Pons (tissue), 1 donor: ENCODE results near the gene MARVELD2.
"Not testable (repeated sequence)": the region's sequence is repeated elsewhere in the genome, so short reads cannot be mapped to it uniquely, and the experiment has no call there.

Experiments
- DNase-seq: peaks from one replicate; pipeline ENCODE4 v3.0.0-alpha.2; 2016; ENCODE audit warnings: low spot score

The MARVELD2 gene

GRCh38 chr5:69414885-69415583 lies at the start of gene MARVELD2:
TSS of gene MARVELD2 (plus strand) at chr5:69415116. CDS start at chr5:69419386, 4,270 bp downstream.
- DNase-seq, result peak; percentile 2

- no peak for DNase-seq
Measured at GRCh38 chr5:69367697-69368279, 47.1 kb upstream of the MARVELD2 start.

- DNase-seq, result peak; percentile 32
Measured at GRCh38 chr5:69368458-69369339, 46.2 kb upstream of the MARVELD2 start.

GRCh38 chr5:69369340-69370121 lies 45.4 kb upstream of the MARVELD2 start, which contains the start of the genes AK6, RAD17 and TAF9:
TSS of gene AK6 (minus strand) at chr5:69369520. CDS start at chr5:69369490, 30 bp downstream.
TSS of gene RAD17 (plus strand) at chr5:69369818. CDS start at chr5:69372209, 2,391 bp downstream.
TSS of gene TAF9 (minus strand) at chr5:69369520. CDS start at chr5:69365737, 3,783 bp downstream.
- DNase-seq, result peak; percentile 85

GRCh38 chr5:69370335-69370734 lies 44.6 kb upstream of the MARVELD2 start:
- not testable (repeated sequence) for DNase-seq

GRCh38 chr5:69372394-69372793 lies 42.5 kb upstream of the MARVELD2 start:
- no peak for DNase-seq

- no peak for DNase-seq
Measured at GRCh38 chr5:69374911-69375446, 39.9 kb upstream of the MARVELD2 start.

GRCh38 chr5:69378376-69378775 lies 36.5 kb upstream of the MARVELD2 start:
- no peak for DNase-seq

GRCh38 chr5:69404659-69405330 lies 10.1 kb upstream of the MARVELD2 start:
- no peak for DNase-seq

GRCh38 chr5:69415584-69415958 lies 655 bp downstream of the MARVELD2 start:
- DNase-seq, result no peak

GRCh38 chr5:69416180-69416579 lies 1.3 kb downstream of the MARVELD2 start:
- no peak for DNase-seq

- no peak for DNase-seq
Measured at GRCh38 chr5:69416699-69417098, 1.8 kb downstream of the MARVELD2 start.

GRCh38 chr5:69418554-69418953 lies 3.6 kb downstream of the MARVELD2 start:
- no peak for DNase-seq

- no peak for DNase-seq
Measured at GRCh38 chr5:69431424-69432303, 16.7 kb downstream of the MARVELD2 start.

GRCh38 chr5:69432412-69433206 lies 17.7 kb downstream of the MARVELD2 start:
- no peak for DNase-seq

- not testable (repeated sequence) for DNase-seq
Measured at GRCh38 chr5:69435276-69435884, 20.5 kb downstream of the MARVELD2 start.

- no peak for DNase-seq
Measured at GRCh38 chr5:69444127-69444754, 29.3 kb downstream of the MARVELD2 start.

GRCh38 chr5:69449511-69449910 lies 34.6 kb downstream of the MARVELD2 start:
- DNase-seq, result no peak
